AG10803 (cell line): Measurements from ENCODE around the gene DDAH1.

Experiments
- DNase-seq: peaks from one replicate; pipeline ENCODE4 v3.0.0; 2010; ENCODE audit warnings: low read depth
- H3K4me3 ChIP-seq: 2 replicates; pipeline ENCODE4 v1.5.1; 2011; ENCODE audit warnings: mild to moderate bottlenecking, low read length, control low read depth
- TF ChIP-seq, protein P1 (sequence below): conservative IDR thresholded peaks from 2 replicates; pipeline ENCODE4 v1.5.1; 2011; ENCODE audit warnings: mild to moderate bottlenecking, low read length, control low read depth, inconsistent platforms

DDAH1 gene

GRCh38 chr1:85333186-85333585, 131.8 kb downstream of the DDAH1 start:
- no peak overlapping the region for H3K4me3 ChIP-seq
- no peak for DNase-seq
- TF ChIP-seq, protein P1, sequence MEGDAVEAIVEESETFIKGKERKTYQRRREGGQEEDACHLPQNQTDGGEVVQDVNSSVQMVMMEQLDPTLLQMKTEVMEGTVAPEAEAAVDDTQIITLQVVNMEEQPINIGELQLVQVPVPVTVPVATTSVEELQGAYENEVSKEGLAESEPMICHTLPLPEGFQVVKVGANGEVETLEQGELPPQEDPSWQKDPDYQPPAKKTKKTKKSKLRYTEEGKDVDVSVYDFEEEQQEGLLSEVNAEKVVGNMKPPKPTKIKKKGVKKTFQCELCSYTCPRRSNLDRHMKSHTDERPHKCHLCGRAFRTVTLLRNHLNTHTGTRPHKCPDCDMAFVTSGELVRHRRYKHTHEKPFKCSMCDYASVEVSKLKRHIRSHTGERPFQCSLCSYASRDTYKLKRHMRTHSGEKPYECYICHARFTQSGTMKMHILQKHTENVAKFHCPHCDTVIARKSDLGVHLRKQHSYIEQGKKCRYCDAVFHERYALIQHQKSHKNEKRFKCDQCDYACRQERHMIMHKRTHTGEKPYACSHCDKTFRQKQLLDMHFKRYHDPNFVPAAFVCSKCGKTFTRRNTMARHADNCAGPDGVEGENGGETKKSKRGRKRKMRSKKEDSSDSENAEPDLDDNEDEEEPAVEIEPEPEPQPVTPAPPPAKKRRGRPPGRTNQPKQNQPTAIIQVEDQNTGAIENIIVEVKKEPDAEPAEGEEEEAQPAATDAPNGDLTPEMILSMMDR: no peak

DNA sequence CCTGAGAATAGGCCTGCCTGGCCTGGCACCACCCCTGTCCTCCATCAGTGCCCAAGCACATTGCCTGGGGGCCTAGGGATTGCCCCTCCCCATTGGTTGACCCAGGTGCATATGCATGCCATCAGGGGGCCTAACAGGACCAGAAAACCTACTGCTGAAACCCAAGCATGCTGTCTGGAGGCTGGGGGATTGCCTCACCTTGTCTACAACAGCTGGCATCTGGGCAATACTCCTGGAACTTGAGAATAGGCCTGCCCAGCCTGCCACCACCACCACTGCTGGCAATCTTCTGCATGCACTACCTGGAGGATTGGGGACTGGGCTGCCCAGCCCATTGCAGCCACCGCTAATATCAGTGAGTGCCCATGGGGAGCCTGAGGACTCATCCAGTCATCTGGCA, 132.4 kb downstream of the DDAH1 start:
- TF ChIP-seq, protein P1: no peak
- H3K4me3 ChIP-seq: no peak overlapping the region
- DNase-seq: no peak

DNA sequence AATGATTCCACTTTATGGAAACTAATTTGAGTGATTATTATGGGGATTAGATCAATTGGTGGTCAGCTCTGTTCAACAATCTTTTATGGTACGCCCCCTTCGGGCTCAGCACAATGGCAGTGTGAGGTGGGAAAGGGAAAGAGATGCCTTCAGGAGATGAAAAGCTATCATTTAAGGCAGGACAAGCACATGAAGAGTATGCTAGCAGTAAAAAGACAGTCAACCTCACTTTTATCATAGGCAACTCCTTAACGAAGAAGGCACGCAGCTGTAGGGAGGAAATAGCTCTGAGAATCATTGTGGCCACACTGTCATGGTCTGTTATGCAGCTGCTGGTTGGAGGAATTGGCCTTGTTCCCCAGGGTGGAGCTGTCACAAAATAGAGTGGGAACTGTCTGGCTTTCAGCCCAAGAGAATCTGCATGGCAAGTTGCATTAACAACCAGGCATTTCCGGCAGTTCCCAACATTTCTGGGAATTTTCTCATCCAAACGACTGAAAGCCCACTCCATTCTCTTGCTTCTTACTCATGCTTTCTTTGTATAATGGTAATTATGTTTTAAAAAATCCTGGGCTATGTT, 134.2 kb downstream of the DDAH1 start:
- TF ChIP-seq, protein P1: no peak
- H3K4me3 ChIP-seq: peak overlapping the region; percentile 10
- DNase-seq: peak; percentile 100

DNA sequence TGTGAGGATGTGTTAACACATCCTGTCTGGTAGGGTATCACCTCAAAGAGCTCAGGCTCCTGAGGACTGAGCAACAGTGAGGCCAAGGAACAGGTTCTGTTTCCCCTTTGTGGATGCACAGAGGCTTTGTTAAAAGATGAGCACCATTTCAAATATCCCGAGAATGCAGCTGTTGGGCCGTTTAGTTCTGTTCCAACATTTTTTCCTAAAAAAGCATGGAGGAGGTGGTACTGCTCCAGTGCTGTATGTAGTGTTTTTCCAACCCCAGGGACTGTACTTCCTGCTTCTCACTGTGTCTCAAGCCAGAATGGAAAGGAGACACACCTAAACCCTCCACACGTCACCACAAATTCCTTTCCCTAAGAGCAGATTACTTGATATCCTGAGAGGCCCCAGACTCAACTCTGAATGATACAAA, 134.7 kb downstream of the DDAH1 start:
- H3K4me3 ChIP-seq: peak overlapping the region; percentile 10
- TF ChIP-seq, protein P1: no peak
- DNase-seq: peak; percentile 98

DNA sequence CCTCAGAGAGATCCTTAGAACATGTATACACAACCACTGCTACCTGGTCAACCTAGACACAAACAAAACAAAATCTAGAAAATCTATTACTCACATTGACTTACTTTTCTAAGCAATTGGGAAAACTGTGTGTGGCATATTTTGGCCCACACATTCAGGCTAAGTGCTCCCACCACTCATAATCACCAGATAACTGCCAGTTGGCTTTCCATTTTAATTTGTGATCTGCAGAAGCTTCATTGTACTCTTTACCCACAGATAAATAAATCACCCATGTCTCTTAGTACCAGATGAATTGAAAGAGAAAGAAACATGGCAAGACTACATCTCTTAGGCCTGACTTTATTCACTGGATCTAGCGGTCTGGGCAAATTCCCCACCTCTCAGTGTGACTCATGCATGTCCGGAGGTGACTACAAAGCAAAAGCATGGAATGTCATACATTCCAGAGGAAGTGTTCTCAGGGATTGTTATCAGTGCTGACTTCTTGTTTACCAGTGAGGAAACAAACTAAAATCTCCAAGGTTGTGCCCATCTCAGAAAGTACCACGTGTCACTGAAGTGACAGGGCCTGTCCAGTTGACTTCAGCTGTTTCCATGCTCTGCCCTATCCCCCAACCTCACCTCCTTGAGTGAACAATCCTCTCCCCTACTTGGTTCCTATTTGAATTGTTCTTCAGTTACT, 136.1 kb downstream of the DDAH1 start:
- TF ChIP-seq, protein P1: no peak
- peak; percentile 99 for DNase-seq

GRCh38 chr1:85327759-85328158, 137.2 kb downstream of the DDAH1 start:
- no peak overlapping the region for H3K4me3 ChIP-seq
- TF ChIP-seq, protein P1: no peak
- no peak for DNase-seq

More for the DNA sequence above, 136.1 kb downstream of the DDAH1 start:
- no peak overlapping the region for H3K4me3 ChIP-seq

- no peak for DNase-seq
- TF ChIP-seq, protein P1: no peak
- H3K4me3 ChIP-seq: no peak overlapping the region
Measured at GRCh38 chr1:85326851-85327250, 138.1 kb downstream of the DDAH1 start.
